ENCODE results near the gene DPEP2. TPM values are rescaled to one million over a fixed set of nuclear protein-coding genes. Genes with fewer than 3 reads are reported as not detected.
"Not testable (repeated sequence)": the region's sequence is repeated elsewhere in the genome, so short reads cannot be mapped to it uniquely, and the experiment has no call there.

Gene DPEP2
- total RNA-seq, 1 experiment from 2014 or later, result not detected

DNA sequence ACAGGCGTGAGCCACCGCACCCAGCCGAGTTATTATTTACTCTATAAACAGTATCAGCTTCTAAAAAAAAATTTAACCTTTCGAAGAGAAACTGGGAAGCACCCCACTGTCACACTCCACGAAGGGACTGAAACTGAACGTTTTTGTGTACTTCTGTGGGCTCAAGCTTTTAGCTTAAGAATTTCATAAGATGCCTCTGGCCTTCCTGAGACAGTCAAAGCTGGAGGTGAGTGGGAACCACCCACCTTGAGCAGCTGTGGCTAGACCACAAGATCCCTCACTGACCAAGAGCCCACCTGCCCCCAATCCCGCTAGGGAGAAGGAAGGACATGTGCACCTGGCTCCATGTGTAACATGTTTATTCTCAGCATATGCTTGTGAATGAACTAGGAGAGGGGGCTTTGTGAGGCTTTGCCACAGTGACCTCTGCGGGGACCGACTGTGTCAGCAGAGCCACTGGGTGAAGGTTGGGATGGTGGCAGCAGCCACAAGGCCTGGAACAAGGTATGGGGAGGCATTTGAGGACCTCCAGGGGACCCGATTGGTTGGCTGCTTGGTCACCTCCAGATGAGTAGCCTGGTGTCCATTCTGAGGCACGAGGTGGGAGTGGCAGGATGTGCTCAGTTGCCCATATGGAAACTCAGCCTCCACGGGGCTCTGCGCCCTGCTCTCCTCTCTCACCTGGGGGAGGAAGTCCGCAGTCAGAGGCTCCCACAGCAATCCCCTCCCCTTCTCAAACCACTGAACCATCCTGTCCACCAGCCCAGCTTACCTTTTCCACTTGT, 23.8 kb downstream of the DPEP2 start:
- intact Hi-C loops (cut with micrococcal nuclease), result no loop called here
- Histone ChIP-seq H3K9ac (ENCODE audit: low read length) (no peak overlapping the region), H3K36me3 (ENCODE audit: control insufficient read depth in 1 of 2, insufficient read depth in 2 of 2, low read length in 2 of 2) (no peaks in the 10 kb centered on the region), H2AFZ (ENCODE audit: low read depth, low read length, poor library complexity, severe bottlenecking) (no peak overlapping the region), H3K27me3 (ENCODE audit: insufficient read depth, low read length) (no peaks in the 10 kb centered on the region), H4K20me1 (ENCODE audit: insufficient read depth) (no peaks in the 10 kb centered on the region), H3K9me3 (ENCODE audit: control insufficient read depth in 1 of 2, insufficient read depth in 1 of 2, low read depth in 1 of 2, low read length in 2 of 2) (no peaks in the 10 kb centered on the region), H3K4me3 (replicated peaks in 1 of 2; ENCODE audit: low read depth in 1 of 2, low read length in 2 of 2) (no peak overlapping the region), H3K79me2 (ENCODE audit: insufficient read depth, low read length) (no peaks in the 10 kb centered on the region), H3K4me2 (ENCODE audit: low read length) (no peak overlapping the region), H3K9me2 (ENCODE audit: insufficient read depth) (no peaks in the 10 kb centered on the region), H3K27ac (ENCODE audit: low read depth, low read length) (no peak overlapping the region), H3K4me1 (ENCODE audit: control insufficient read depth in 1 of 2, insufficient read depth in 2 of 2, low read length in 2 of 2) (no peaks in the 10 kb centered on the region)
- BruUV-seq (replicated peaks), result no TSS peak
- TF ChIP-seq CBX3 (IDR thresholded peaks at IDR 0.05; ENCODE audit: low read depth) (no peak), JUND (IDR thresholded peaks at IDR 0.05) (no peak), YY1 (IDR thresholded peaks at IDR 0.05; ENCODE audit: extremely low read depth, insufficient replicate concordance, low read depth, low read length) (no peak), EZH2 (IDR thresholded peaks at IDR 0.05) (no peak), ELF1 (IDR thresholded peaks at IDR 0.05; ENCODE audit: borderline replicate concordance, low read depth) (no peak), SP1 (IDR thresholded peaks at IDR 0.05; ENCODE audit: low read depth) (no peak)
- TF ChIP-seq, protein P1, sequence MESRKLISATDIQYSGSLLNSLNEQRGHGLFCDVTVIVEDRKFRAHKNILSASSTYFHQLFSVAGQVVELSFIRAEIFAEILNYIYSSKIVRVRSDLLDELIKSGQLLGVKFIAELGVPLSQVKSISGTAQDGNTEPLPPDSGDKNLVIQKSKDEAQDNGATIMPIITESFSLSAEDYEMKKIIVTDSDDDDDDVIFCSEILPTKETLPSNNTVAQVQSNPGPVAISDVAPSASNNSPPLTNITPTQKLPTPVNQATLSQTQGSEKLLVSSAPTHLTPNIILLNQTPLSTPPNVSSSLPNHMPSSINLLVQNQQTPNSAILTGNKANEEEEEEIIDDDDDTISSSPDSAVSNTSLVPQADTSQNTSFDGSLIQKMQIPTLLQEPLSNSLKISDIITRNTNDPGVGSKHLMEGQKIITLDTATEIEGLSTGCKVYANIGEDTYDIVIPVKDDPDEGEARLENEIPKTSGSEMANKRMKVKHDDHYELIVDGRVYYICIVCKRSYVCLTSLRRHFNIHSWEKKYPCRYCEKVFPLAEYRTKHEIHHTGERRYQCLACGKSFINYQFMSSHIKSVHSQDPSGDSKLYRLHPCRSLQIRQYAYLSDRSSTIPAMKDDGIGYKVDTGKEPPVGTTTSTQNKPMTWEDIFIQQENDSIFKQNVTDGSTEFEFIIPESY (IDR thresholded peaks at IDR 0.05; ENCODE audit: extremely low read depth, insufficient replicate concordance, low read length), result no peak
- TF ChIP-seq, protein P2, sequence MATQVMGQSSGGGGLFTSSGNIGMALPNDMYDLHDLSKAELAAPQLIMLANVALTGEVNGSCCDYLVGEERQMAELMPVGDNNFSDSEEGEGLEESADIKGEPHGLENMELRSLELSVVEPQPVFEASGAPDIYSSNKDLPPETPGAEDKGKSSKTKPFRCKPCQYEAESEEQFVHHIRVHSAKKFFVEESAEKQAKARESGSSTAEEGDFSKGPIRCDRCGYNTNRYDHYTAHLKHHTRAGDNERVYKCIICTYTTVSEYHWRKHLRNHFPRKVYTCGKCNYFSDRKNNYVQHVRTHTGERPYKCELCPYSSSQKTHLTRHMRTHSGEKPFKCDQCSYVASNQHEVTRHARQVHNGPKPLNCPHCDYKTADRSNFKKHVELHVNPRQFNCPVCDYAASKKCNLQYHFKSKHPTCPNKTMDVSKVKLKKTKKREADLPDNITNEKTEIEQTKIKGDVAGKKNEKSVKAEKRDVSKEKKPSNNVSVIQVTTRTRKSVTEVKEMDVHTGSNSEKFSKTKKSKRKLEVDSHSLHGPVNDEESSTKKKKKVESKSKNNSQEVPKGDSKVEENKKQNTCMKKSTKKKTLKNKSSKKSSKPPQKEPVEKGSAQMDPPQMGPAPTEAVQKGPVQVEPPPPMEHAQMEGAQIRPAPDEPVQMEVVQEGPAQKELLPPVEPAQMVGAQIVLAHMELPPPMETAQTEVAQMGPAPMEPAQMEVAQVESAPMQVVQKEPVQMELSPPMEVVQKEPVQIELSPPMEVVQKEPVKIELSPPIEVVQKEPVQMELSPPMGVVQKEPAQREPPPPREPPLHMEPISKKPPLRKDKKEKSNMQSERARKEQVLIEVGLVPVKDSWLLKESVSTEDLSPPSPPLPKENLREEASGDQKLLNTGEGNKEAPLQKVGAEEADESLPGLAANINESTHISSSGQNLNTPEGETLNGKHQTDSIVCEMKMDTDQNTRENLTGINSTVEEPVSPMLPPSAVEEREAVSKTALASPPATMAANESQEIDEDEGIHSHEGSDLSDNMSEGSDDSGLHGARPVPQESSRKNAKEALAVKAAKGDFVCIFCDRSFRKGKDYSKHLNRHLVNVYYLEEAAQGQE (IDR thresholded peaks at IDR 0.05; ENCODE audit: low read depth), result no peak
- POLR2A ChIA-PET, result no interaction called here
- RAD21 ChIA-PET (ENCODE audit: low non-redundant PET in 1 of 2, low total read pairs in 2 of 2, uncharacterized antibody in 2 of 2, unreplicated experiment in 2 of 2), result no interaction called here
- ATAC-seq, result no peak
- CTCF ChIA-PET, result no interaction called here
- DNase-seq (ENCODE audit: low read depth, low spot score), result no peak

DNA sequence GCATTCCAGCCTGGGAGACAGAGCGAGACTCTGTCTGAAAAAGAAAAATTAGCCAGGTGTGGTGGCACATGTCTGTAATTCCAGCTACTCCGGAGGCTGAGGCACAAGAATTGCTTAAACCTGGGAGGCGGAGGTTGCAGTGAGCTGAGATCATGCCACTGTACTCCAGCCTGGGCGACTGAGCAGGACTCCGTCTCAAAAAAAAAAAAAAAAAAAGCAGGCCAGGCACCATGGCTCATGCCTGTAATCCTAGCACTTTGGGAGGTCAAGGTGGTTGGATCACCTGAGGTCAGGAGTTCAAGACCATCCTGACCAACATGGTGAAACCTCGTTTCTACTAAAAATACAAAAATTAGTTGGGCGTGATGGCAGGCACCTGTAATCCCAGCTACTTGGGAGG, 27.0 kb downstream of the DPEP2 start:
- H3K27ac ChIP-seq (ENCODE audit: low read depth, low read length); H4K20me1 ChIP-seq (ENCODE audit: insufficient read depth); H3K79me2 ChIP-seq (ENCODE audit: insufficient read depth, low read length); DNase-seq (ENCODE audit: low read depth, low spot score); RAD21 ChIA-PET (ENCODE audit: low non-redundant PET in 1 of 2, low total read pairs in 2 of 2, uncharacterized antibody in 2 of 2, unreplicated experiment in 2 of 2); H3K4me3 ChIP-seq (replicated peaks in 1 of 2; ENCODE audit: low read depth in 1 of 2, low read length in 2 of 2); intact Hi-C loops (cut with micrococcal nuclease); H3K9me3 ChIP-seq (ENCODE audit: control insufficient read depth in 1 of 2, insufficient read depth in 1 of 2, low read depth in 1 of 2, low read length in 2 of 2); ATAC-seq; H2AFZ ChIP-seq (ENCODE audit: low read depth, low read length, poor library complexity, severe bottlenecking); H3K4me1 ChIP-seq (ENCODE audit: control insufficient read depth in 1 of 2, insufficient read depth in 2 of 2, low read length in 2 of 2); BruUV-seq (replicated peaks); H3K9ac ChIP-seq (ENCODE audit: low read length); H3K4me2 ChIP-seq (ENCODE audit: low read length); H3K27me3 ChIP-seq (ENCODE audit: insufficient read depth, low read length); H3K36me3 ChIP-seq (ENCODE audit: control insufficient read depth in 1 of 2, insufficient read depth in 2 of 2, low read length in 2 of 2); H3K9me2 ChIP-seq (ENCODE audit: insufficient read depth): not testable (repeated sequence)
- CTCF ChIA-PET, result interaction anchor here (1.1 kb wide), 1 partner anchor 69 kb away, joined by 3 read pairs; no protein-coding TSS in a partner anchor
- POLR2A ChIA-PET, result interaction anchor here (1.3 kb wide), 1 partner anchor 10 kb away, joined by 3 read pairs; no protein-coding TSS in a partner anchor
